HepG2 (cell line): ENCODE results near the gene CCS. TPM values are rescaled to one million over a fixed set of nuclear protein-coding genes. Genes with fewer than 3 reads are reported as not detected.

Source experiments
- CBX2 ChIP-seq, 2 experiments: fragments of 200-600 bp in 1 of 2; sonication (generic); formaldehyde crosslinking in 1 of 2; IDR thresholded peaks; 2 replicates each; pipeline versions ENCODE4 v1.7.0 to v1.8.1; 2018 to 2022; ENCODE audit warnings: low read depth in 2 of 2, low read length in 1 of 2, mild to moderate bottlenecking in 1 of 2, missing genetic modification reagents in 1 of 2
- CSRNP2 ChIP-seq: sonication (generic); formaldehyde crosslinking; conservative IDR thresholded peaks from 2 replicates; pipeline ENCODE4 v1.8.0; 2022; ENCODE audit warnings: low read depth, missing genetic modification reagents
- HDAC2 ChIP-seq: sonication (generic); formaldehyde crosslinking; IDR thresholded peaks from 2 replicates; pipeline ENCODE4 v1.4.0; 2020; ENCODE audit warnings: missing genetic modification reagents
- HNF4G ChIP-seq, 2 experiments: sonication (generic) in 1 of 2; formaldehyde crosslinking in 1 of 2; IDR thresholded peaks; 2 replicates each; pipeline versions ENCODE4 v1.4.0 to v1.6.1; 2011 to 2020; ENCODE audit warnings: borderline replicate concordance in 2 of 2, low read depth in 2 of 2, mild to moderate bottlenecking in 2 of 2, low read length in 1 of 2, missing genetic modification reagents in 1 of 2, moderate library complexity in 1 of 2
- JUN ChIP-seq: sonication (generic); formaldehyde crosslinking; IDR thresholded peaks from 2 replicates; pipeline ENCODE4 v1.4.0; 2020; ENCODE audit warnings: mild to moderate bottlenecking, missing genetic modification reagents
- MBNL3 ChIP-seq: fragments of 250-450 bp; sonication (Bioruptor Pico); conservative IDR thresholded peaks from 2 replicates; pipeline ENCODE4 v1.8.0; 2022; ENCODE audit warnings: mild to moderate bottlenecking, inconsistent platforms
- NR3C1 ChIP-seq: sonication (generic); formaldehyde crosslinking; IDR thresholded peaks from 2 replicates; pipeline ENCODE4 v1.4.0; 2020; ENCODE audit warnings: missing genetic modification reagents
- POLR2G ChIP-seq: fragments of 200-400 bp; formaldehyde crosslinking; IDR thresholded peaks from 2 replicates; pipeline ENCODE4 v1.6.1; 2018; ENCODE audit warnings: mild to moderate bottlenecking, low read depth, low read length, moderate library complexity
- RELA ChIP-seq: sonication (generic); formaldehyde crosslinking; IDR thresholded peaks from 2 replicates; pipeline ENCODE4 v1.4.0; 2020; ENCODE audit warnings: missing genetic modification reagents
- SALL2 ChIP-seq: sonication (generic); formaldehyde crosslinking; IDR thresholded peaks from 2 replicates; pipeline ENCODE4 v1.8.1; 2023; ENCODE audit warnings: mild to moderate bottlenecking, missing genetic modification reagents, inconsistent platforms
- TBX3 ChIP-seq: fragments of 450-650 bp; IDR thresholded peaks from 2 replicates; pipeline ENCODE4 v1.6.1; 2017; ENCODE audit warnings: antibody characterized with exemption, mild to moderate bottlenecking, inconsistent platforms, borderline replicate concordance
- XRCC5 ChIP-seq: fragments of 200-400 bp; formaldehyde crosslinking; optimal IDR thresholded peaks from 2 replicates; pipeline ENCODE3; 2017; ENCODE audit warnings: mild to moderate bottlenecking, low read length
- YEATS2 ChIP-seq: sonication (generic); formaldehyde crosslinking; IDR thresholded peaks from 2 replicates; pipeline ENCODE4 v1.4.0; 2020; ENCODE audit warnings: missing genetic modification reagents, borderline replicate concordance
- YEATS4 ChIP-seq: sonication (generic); formaldehyde crosslinking; IDR thresholded peaks from 2 replicates; pipeline ENCODE4 v1.4.0; 2020; ENCODE audit warnings: missing genetic modification reagents, borderline replicate concordance
- ZNF430 ChIP-seq: sonication (generic); formaldehyde crosslinking; IDR thresholded peaks from 2 replicates; pipeline ENCODE4 v1.9.0; 2021; ENCODE audit warnings: mild to moderate bottlenecking, missing genetic modification reagents
- ZNF563 ChIP-seq: sonication (generic); formaldehyde crosslinking; IDR thresholded peaks from 2 replicates; pipeline ENCODE4 v1.8.0; 2022; ENCODE audit warnings: mild to moderate bottlenecking, moderate library complexity, missing genetic modification reagents
- ZNF577 ChIP-seq: sonication (generic); formaldehyde crosslinking; IDR thresholded peaks from 2 replicates; pipeline ENCODE4 v1.4.0; 2020; ENCODE audit warnings: mild to moderate bottlenecking, low read depth, missing genetic modification reagents, borderline replicate concordance
- ZNF747 ChIP-seq: sonication (generic); formaldehyde crosslinking; IDR thresholded peaks from 2 replicates; pipeline ENCODE4 v1.8.1; 2023; ENCODE audit warnings: missing genetic modification reagents, mild to moderate bottlenecking, borderline replicate concordance
- ZNF780A ChIP-seq: sonication (generic); formaldehyde crosslinking; IDR thresholded peaks from 2 replicates; pipeline ENCODE4 v1.8.0; 2022; ENCODE audit warnings: mild to moderate bottlenecking, missing genetic modification reagents, moderate library complexity
- ZNF883 ChIP-seq: sonication (generic); formaldehyde crosslinking; IDR thresholded peaks from 2 replicates; pipeline ENCODE4 v1.5.1; 2020; ENCODE audit warnings: mild to moderate bottlenecking, missing genetic modification reagents; ENCODE audit errors: not compliant biosample characterization
- polyA plus RNA-seq, 8 experiments: library from polyadenylated mRNA; depleted of rRNA in 3 of 8; stranded (reverse) in 7 of 8; unstranded in 1 of 8; fragments of >200 nt; fragmentation: Illumina TruSeq in 4 of 8; extraction: Trizol in 4 of 8; gene quantifications; 2 replicates each; pipeline versions ENCODE4 v1.2.1 to v1.2.3, GENCODE V29; 2011 to 2016; ENCODE audit warnings: low read depth in 4 of 8, missing spikeins in 1 of 8, mixed read lengths in 1 of 8; ENCODE audit not compliant: insufficient read depth in 1 of 8
- total RNA-seq, 5 experiments: library from RNA; depleted of rRNA; stranded (reverse); fragments of >200 nt; fragmentation: Illumina TruSeq; extraction: Trizol; gene quantifications; 2 replicates each; pipeline ENCODE4 v1.2.3, GENCODE V29; 2016; ENCODE audit warnings: low read depth in 1 of 5
- TF ChIP-seq, protein P1 (sequence below): IDR thresholded peaks from 2 replicates; pipeline ENCODE4 v1.4.0; 2020; ENCODE audit warnings: mild to moderate bottlenecking, missing genetic modification reagents
- TF ChIP-seq, protein P2 (sequence below): sonication (generic); formaldehyde crosslinking; IDR thresholded peaks from 2 replicates; pipeline ENCODE4 v1.5.0; 2020; ENCODE audit warnings: missing genetic modification reagents

Gene CCS
- total and polyA plus RNA-seq, 2 of the 13 experiments (the other 11 are each of a cell fraction or from before 2014, with no cell fraction given) = 25.4 to 44.6 TPM

DNA sequence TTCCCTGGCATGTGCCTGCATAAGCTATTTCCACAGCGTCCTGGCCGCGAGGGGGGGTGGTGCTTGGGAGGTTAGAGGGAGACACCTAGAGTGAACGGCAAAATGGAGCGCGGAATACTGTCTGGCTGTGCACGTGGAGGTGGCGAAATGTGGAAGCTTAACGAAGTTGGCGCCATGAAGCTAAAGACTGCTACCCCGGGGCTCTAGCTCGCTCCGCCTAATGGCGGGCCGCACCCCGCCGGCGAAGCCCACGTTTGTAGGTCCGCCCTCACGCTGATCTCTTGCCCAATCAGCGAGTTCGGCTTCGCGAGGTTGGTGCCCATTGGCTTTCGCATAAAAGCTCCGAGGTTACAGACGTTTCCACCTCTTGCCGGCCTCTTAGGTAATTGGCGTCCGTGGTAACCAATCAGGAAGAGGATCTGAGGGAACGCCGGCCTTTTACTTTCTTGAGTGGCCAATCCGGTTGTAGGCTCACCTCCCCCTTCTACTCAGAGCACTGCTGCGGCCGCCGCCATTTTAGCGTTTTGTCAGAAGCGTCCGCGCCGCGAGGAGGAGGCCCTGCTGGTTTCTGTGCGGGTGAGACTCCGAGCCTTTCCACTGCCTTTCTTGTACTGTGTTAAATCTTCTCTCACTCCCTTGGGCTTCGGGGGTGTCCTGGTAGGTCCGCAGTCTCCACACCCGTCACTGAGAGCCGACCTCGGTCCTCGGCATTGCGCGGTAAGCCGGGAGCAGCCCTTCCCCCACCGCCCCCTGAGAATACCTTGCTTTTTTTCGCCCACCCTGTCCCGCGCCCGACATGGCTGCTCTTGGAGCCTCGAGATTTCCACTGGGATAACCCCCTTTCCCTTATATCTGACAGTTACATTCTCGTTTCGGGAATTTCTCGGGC lies 45.4 kb downstream of the CCS start, which contains the start of gene RBM4 (continued):
- TF ChIP-seq, protein P1, sequence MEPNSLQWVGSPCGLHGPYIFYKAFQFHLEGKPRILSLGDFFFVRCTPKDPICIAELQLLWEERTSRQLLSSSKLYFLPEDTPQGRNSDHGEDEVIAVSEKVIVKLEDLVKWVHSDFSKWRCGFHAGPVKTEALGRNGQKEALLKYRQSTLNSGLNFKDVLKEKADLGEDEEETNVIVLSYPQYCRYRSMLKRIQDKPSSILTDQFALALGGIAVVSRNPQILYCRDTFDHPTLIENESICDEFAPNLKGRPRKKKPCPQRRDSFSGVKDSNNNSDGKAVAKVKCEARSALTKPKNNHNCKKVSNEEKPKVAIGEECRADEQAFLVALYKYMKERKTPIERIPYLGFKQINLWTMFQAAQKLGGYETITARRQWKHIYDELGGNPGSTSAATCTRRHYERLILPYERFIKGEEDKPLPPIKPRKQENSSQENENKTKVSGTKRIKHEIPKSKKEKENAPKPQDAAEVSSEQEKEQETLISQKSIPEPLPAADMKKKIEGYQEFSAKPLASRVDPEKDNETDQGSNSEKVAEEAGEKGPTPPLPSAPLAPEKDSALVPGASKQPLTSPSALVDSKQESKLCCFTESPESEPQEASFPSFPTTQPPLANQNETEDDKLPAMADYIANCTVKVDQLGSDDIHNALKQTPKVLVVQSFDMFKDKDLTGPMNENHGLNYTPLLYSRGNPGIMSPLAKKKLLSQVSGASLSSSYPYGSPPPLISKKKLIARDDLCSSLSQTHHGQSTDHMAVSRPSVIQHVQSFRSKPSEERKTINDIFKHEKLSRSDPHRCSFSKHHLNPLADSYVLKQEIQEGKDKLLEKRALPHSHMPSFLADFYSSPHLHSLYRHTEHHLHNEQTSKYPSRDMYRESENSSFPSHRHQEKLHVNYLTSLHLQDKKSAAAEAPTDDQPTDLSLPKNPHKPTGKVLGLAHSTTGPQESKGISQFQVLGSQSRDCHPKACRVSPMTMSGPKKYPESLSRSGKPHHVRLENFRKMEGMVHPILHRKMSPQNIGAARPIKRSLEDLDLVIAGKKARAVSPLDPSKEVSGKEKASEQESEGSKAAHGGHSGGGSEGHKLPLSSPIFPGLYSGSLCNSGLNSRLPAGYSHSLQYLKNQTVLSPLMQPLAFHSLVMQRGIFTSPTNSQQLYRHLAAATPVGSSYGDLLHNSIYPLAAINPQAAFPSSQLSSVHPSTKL = no peak; the same call in 1 of the 2 replicates
- no peak for TF ChIP-seq CBX2 (IDR thresholded peaks at IDR 0.05; ENCODE audit: low read depth, low read length)
- TF ChIP-seq CBX2 (CRISPR knock-in tag; IDR thresholded peaks at IDR 0.05; ENCODE audit: low read depth) = 0 out of 2 replicates have a peak, but pooled peaks have one; percentile 83
- peak; percentile 92 for TF ChIP-seq YEATS4
- TF ChIP-seq SALL2 (CRISPR knock-in tag) = peak; percentile 70; the same call in 1 of the 2 replicates
- peak; percentile 64; the same call in 1 of the 2 replicates for TF ChIP-seq YEATS2
- no peak for TF ChIP-seq TBX3
- peak; percentile 20; the same call in 1 of the 2 replicates for TF ChIP-seq ZNF747
- TF ChIP-seq ZNF577 (CRISPR knock-in tag) = no peak; the same call in 1 of the 2 replicates
- TF ChIP-seq ZNF883 = peak; percentile 48
- peak; percentile 56; the same call in 1 of the 2 replicates for TF ChIP-seq ZNF563
- TF ChIP-seq POLR2G = peak; percentile 97
- peak; percentile 34; the same call in 1 of the 2 replicates for TF ChIP-seq HDAC2 (CRISPR knock-in tag)
- no peak for TF ChIP-seq CSRNP2 (CRISPR knock-in tag)
- 0 out of 2 replicates have a peak, but pooled peaks have one; percentile 24 for TF ChIP-seq ZNF430 (CRISPR knock-in tag)
- TF ChIP-seq, protein P2, sequence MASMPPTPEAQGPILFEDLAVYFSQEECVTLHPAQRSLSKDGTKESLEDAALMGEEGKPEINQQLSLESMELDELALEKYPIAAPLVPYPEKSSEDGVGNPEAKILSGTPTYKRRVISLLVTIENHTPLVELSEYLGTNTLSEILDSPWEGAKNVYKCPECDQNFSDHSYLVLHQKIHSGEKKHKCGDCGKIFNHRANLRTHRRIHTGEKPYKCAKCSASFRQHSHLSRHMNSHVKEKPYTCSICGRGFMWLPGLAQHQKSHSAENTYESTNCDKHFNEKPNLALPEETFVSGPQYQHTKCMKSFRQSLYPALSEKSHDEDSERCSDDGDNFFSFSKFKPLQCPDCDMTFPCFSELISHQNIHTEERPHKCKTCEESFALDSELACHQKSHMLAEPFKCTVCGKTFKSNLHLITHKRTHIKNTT (CRISPR knock-in tag) = no peak
- TF ChIP-seq MBNL3 = no peak
- TF ChIP-seq HNF4G (IDR thresholded peaks at IDR 0.05; ENCODE audit: borderline replicate concordance, low read depth, low read length) = no peak; the same call in 1 of the 2 replicates
- TF ChIP-seq HNF4G (CRISPR knock-in tag; IDR thresholded peaks at IDR 0.05; ENCODE audit: borderline replicate concordance, low read depth) = no peak
- no peak for TF ChIP-seq NR3C1 (CRISPR knock-in tag)
- no peak for TF ChIP-seq JUN (CRISPR knock-in tag)
- peak; percentile 17 for TF ChIP-seq XRCC5
- TF ChIP-seq ZNF780A (CRISPR knock-in tag) = no peak
- no peak for TF ChIP-seq RELA
